Measurements from ENCODE around the gene SLC35C1.
A peak's percentile ranks its signal among the peaks of the same experiment; 100 is the strongest.

SLC35C1 gene

DNA sequence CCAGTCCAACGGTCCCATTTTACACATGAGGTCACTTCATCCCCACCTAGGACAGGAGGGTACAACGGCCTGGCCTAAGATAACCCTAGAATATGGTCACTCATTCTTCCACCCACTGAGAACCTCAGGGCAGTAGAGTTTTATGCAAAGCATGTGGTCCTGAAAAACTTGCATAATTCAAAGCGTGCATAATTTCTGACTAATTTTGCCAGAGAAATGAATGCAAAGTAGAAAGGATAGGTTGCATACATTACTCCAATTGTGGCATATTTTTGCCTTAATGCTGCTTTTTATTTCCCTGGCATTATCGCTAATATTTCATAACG lies 32.5 kb upstream of the SLC35C1 start:
- Histone ChIP-seq H3K9me3 (ENCODE audit: insufficient read depth, low read depth, low read length) (no peaks in the 10 kb centered on the region), H3K9ac (ENCODE audit: low read depth, low read length, poor library complexity, severe bottlenecking) (no peak overlapping the region), H3K4me1 (ENCODE audit: insufficient read depth, low read length, poor library complexity, severe bottlenecking) (peaks cover 14% of the 10 kb centered on the region), H3K79me2 (ENCODE audit: insufficient read depth, low read length) (no peaks in the 10 kb centered on the region), H3K4me3 (ENCODE audit: low read length, poor library complexity, severe bottlenecking) (peak overlapping the region; percentile 82), H4K20me1 (ENCODE audit: insufficient read depth, low read length, poor library complexity, severe bottlenecking) (no peaks in the 10 kb centered on the region), H3K9me2 (replicated peaks; ENCODE audit: low read depth, low read length) (no peaks in the 10 kb centered on the region), H3K27me3 (ENCODE audit: insufficient read depth, low read length, poor library complexity, severe bottlenecking) (no peaks in the 10 kb centered on the region), H3K36me3 (ENCODE audit: insufficient read depth, low read length) (no peaks in the 10 kb centered on the region), H3F3A (ENCODE audit: low read depth) (no peaks in the 10 kb centered on the region), H2AFZ (ENCODE audit: low read length) (no peak overlapping the region), H3K4me2 (ENCODE audit: low read depth, low read length, poor library complexity, severe bottlenecking) (peak overlapping the region; percentile 91)
- TF ChIP-seq CTCF (conservative IDR thresholded peaks at IDR 0.05; ENCODE audit: low read length): no peak
- TF ChIP-seq EZH2phosphoT487 (IDR thresholded peaks at IDR 0.05; ENCODE audit: borderline replicate concordance): no peak

DNA sequence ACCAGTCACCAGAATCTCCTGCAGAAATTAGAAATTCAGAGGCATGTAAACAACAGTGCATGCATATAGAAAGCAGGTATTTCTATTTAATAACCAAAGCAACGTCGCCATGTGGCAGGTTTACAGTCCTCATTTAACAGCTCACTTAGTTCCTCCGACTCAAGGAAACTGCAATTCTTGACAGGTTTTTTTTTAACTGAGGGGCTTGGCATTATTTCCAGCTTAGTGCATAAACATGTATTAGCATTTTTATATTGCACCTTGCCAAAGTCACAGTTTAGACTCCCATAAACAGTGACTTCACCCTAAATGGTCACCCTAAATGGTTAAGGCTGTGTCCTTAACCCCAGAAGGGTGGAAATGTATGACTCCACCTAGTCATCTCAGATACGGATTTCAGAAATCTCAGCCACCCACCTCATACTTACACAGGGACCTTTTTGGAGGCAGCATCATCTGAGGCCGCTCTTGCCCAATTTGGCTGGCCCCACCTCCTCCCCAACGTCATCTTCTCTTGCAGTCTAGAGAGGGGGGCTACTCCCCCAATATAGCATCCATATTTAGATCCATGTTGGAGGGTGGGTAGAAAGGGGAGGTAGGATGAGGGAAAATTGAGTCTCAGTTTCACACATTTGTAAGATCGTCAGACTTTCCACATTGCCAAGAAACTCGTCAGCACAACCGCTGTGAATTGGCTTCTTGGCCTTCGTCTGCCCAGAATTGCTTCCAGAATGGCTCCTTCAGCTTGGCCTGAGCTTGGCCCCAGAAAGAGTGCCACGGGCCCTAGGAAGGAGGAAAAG lies 31.8 kb upstream of the SLC35C1 start:
- H3K27me3 ChIP-seq (ENCODE audit: insufficient read depth, low read length, poor library complexity, severe bottlenecking): no peaks in the 10 kb centered on the region
- H3K9ac ChIP-seq (ENCODE audit: low read depth, low read length, poor library complexity, severe bottlenecking): no peak overlapping the region
- no peaks in the 10 kb centered on the region for H4K20me1 ChIP-seq (ENCODE audit: insufficient read depth, low read length, poor library complexity, severe bottlenecking)
- no peak overlapping the region for H3K4me3 ChIP-seq (ENCODE audit: low read length, poor library complexity, severe bottlenecking)
- H3K9me2 ChIP-seq (replicated peaks; ENCODE audit: low read depth, low read length): no peaks in the 10 kb centered on the region
- H3K4me2 ChIP-seq (ENCODE audit: low read depth, low read length, poor library complexity, severe bottlenecking): no peak overlapping the region
- no peaks in the 10 kb centered on the region for H3K9me3 ChIP-seq (ENCODE audit: insufficient read depth, low read depth, low read length)
- no peaks in the 10 kb centered on the region for H3K79me2 ChIP-seq (ENCODE audit: insufficient read depth, low read length)
- TF ChIP-seq CTCF (conservative IDR thresholded peaks at IDR 0.05; ENCODE audit: low read length) (no peak), EZH2phosphoT487 (IDR thresholded peaks at IDR 0.05; ENCODE audit: borderline replicate concordance) (no peak)
- no peaks in the 10 kb centered on the region for H3F3A ChIP-seq (ENCODE audit: low read depth)
- no peak overlapping the region for H2AFZ ChIP-seq (ENCODE audit: low read length)
- H3K4me1 ChIP-seq (ENCODE audit: insufficient read depth, low read length, poor library complexity, severe bottlenecking): peaks cover 14% of the 10 kb centered on the region
- no peaks in the 10 kb centered on the region for H3K36me3 ChIP-seq (ENCODE audit: insufficient read depth, low read length)

DNA sequence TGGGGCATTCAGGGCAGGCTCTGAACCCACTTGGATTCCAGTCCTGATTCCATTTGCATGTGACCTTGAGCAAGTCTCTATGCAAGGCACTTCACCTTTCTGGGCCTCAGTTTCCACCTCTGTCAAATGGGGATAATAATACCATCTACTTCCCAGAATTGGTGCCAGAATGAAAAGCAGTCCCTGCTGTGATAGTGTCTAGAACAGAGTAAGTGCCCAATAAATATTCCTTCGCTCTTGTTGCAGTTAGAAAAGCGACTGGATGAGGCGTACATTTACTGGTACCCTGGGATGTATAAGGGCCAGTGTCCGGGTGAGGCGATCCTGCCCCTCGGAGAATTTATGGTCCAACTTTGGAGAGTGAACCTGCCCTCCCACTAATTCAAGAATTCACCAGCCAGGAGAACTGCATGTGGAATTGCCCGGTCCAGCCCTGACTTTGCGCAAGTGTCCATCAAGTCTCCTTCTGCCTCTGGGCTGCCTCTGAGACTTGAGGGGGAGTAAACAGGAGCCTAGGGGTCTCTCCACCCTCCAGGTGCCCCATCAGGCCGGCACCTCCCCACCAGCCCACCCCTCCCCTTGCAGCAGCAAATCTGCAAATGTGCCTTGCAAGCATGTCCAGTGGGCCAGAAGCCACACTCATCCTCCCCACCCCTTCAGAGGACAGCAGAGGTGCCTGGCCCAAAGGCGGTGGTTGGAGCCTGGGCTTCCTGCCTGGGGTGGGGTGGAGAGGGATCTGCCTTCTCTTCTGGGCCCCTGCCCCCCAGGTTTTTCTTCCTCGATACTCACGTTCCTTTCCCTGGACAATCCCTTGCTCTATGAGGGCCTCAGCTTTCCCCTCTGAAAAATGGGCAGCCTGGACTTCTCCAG lies 30.9 kb upstream of the SLC35C1 start:
- no peaks in the 10 kb centered on the region for H3K9me2 ChIP-seq (replicated peaks; ENCODE audit: low read depth, low read length)
- no peak overlapping the region for H3K4me2 ChIP-seq (ENCODE audit: low read depth, low read length, poor library complexity, severe bottlenecking)
- no peaks in the 10 kb centered on the region for H3K36me3 ChIP-seq (ENCODE audit: insufficient read depth, low read length)
- TF ChIP-seq CTCF (conservative IDR thresholded peaks at IDR 0.05; ENCODE audit: low read length) (no peak), EZH2phosphoT487 (IDR thresholded peaks at IDR 0.05; ENCODE audit: borderline replicate concordance) (no peak)
- H3K4me3 ChIP-seq (ENCODE audit: low read length, poor library complexity, severe bottlenecking): no peak overlapping the region
- no peaks in the 10 kb centered on the region for H3F3A ChIP-seq (ENCODE audit: low read depth)
- H3K4me1 ChIP-seq (ENCODE audit: insufficient read depth, low read length, poor library complexity, severe bottlenecking): peaks cover 14% of the 10 kb centered on the region
- H3K79me2 ChIP-seq (ENCODE audit: insufficient read depth, low read length): no peaks in the 10 kb centered on the region
- no peaks in the 10 kb centered on the region for H4K20me1 ChIP-seq (ENCODE audit: insufficient read depth, low read length, poor library complexity, severe bottlenecking)
- no peak overlapping the region for H2AFZ ChIP-seq (ENCODE audit: low read length)
- H3K27me3 ChIP-seq (ENCODE audit: insufficient read depth, low read length, poor library complexity, severe bottlenecking): no peaks in the 10 kb centered on the region
- no peaks in the 10 kb centered on the region for H3K9me3 ChIP-seq (ENCODE audit: insufficient read depth, low read depth, low read length)
- H3K9ac ChIP-seq (ENCODE audit: low read depth, low read length, poor library complexity, severe bottlenecking): no peak overlapping the region

Measured in Loucy (cell line).